Activated CD4-positive, alpha-beta T cell treated with anti-CD3 and anti-CD28 coated beads, Interleukin-10, Interleukin-2, amounts not matched to agents 100 ng/mL and 50 ng/mL, durations not matched to agents 16 hours and 8 hours (primary cell): ENCODE measurements around the gene RFX8.
A peak's percentile ranks its signal among the peaks of the same experiment; 100 is the strongest.
"Not testable (repeated sequence)": the region's sequence is repeated elsewhere in the genome, so short reads cannot be mapped to it uniquely, and the experiment has no call there.

Experiments used
- DNase-seq: peaks from one replicate; pipeline ENCODE4 v3.0.0-alpha.2; 2020

RFX8 gene

DNA sequence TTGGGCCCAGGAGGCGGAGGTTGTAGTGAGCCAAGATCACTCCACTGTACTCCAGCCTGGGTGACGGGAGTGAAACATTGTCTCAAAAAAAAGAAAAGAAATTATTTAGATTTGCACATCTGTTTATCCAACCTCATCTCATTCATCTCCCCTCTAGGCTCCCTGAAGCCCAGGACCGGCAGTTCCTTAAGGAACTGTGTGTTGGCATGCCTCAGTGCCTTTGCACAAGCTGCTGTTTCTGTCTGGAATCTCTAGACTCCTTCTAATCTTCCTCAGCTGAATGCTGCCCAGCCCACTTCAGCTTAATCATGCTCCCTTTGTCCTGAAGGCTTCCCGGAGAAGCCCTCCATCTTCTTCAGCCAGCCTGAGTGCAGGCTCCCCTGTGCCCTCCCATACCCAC is 10.9 kb upstream of the RFX8 start:
- DNase-seq, result no peak

DNA sequence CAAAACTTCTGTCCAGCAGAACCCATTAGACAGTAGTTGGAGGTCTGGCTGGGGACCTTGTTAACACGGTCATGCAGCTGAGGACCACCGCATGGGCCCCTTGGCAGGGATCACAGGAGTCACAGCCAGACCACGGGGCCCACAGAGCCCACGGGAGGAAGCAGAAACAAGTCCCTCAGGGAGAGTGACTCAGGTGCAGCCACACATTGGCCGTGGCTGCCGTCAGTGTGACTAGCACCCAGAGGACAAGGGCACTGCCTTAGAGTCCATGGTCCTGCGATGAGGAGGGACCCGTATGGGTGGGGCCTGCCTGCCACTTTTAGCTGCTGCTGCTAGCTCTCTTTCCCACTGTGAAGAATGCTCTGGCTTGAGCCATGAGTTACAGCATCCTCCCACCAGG is 5.9 kb upstream of the RFX8 start:
- no peak for DNase-seq

DNA sequence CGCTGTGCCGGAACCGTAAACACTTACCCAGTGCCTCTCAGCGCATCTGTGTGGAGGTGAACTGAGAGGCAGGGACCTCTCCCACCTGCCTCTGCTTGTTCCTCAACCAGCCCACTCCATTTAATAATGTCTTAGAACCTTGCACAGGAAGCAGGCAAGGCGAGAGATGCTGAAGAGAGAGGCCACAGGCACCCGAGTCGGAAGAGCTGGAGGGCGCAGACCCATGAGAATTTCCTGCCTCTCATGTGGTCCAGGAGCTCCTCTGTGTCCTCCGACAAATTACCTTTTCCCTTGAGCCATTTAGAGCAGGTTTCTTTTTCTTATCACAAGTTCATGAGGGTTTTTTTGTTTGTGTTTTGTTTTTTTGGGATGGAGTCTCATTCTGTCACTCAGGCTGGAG is 4.9 kb upstream of the RFX8 start:
- no peak for DNase-seq

DNA sequence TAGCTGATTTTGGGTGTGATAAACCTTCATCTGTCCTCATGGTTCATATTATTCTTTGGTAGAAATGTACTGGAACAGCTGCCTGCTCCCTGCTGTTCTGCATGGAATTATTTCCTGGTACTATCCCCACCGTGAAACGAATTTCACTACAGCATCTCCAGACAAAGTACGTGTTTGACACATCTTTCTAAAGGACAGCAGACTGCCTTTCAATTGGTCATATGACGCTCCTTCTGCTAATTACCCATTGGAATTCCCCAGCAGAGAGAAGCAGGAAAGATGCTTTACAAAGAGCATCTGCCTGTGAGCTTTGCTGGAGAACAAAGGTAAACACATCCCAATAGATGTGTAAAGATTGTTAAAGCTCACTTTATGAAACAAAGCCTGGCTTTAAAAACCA is 4.4 kb upstream of the RFX8 start:
- no peak for DNase-seq

DNA sequence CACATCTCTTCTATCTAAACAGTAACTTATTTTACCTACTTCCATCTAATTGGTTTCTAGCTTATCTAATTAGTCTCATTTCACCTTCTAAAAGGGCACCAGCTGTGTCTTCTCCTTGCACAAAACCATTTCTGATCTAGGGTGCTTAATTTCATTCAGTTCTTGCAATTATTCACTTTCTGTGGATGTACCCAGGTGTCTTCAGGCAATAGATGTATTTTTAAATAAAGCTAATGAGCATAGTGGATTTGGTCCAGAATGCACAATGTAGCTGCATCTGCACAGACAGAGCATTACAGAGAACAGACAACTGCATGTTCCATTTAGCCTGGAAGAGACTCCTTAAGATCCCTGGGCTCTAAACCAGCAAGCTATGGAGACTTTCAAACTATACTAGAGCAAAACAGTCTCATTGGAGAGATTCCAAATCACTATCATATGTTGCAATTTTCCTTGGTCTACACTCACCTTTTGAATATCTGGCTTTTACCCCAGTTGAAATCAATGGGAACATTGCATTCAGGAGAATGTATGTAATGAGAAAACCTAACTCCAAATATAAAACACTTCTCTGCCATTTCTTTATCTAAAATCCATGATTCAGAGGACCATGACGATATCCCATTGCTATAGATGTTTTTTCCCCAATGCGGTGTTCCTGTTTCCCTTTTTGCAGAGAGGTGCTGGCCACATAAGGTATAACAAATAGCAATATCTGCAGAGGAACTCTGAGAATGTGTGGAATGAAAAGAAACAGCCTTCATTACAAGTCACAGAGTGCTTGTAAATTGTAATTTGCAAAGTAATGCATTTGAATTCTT is 3.5 kb upstream of the RFX8 start:
- DNase-seq, result no peak

DNA sequence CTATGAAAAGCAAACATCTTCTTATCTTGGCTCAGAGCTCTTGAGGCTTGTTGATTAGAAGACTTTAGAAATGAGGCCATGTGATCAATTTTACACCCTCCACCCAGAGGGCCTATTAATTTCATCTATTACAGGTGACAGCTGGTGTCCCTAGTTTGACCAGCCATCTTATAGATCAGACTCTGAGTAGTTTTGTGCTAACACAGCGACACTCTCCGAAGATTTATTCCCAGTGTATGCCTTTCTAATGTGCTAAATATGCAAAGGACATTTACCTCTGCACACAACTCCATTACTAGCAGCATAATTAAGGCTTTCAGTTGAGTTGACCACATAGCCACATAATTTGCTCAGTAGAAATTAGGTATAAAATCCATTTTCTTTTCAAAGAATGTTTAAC is 2.6 kb upstream of the RFX8 start:
- DNase-seq, result no peak

DNA sequence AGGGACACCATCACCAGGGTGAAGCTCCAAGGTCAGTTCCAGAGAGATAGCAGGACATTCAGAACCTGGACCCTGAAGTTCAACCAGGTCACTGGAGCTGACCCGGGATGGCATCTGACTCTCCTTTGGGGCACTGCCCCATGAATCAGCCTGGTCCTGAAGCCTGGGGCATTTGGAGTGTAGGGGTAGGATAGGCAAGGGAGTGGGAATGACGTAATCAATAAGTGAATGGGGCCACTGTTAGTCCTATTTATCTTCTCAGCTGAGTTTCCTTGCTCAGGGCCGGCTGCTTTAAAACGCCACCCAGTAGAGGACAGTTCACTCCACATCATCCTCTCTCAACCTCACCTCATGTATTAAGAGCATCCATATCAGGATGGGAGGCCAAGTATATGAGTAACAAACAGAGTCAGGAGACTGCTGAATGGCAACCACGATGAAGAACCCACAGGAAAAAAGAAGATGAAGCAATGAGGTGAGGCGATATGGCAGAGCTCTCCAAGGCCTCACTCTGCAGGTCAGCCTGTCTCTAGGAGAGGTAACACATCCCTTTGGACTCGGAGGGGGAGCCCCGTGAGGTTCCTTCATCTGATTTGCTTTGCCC is 1.8 kb upstream of the RFX8 start:
- DNase-seq, result peak; percentile 34

DNA sequence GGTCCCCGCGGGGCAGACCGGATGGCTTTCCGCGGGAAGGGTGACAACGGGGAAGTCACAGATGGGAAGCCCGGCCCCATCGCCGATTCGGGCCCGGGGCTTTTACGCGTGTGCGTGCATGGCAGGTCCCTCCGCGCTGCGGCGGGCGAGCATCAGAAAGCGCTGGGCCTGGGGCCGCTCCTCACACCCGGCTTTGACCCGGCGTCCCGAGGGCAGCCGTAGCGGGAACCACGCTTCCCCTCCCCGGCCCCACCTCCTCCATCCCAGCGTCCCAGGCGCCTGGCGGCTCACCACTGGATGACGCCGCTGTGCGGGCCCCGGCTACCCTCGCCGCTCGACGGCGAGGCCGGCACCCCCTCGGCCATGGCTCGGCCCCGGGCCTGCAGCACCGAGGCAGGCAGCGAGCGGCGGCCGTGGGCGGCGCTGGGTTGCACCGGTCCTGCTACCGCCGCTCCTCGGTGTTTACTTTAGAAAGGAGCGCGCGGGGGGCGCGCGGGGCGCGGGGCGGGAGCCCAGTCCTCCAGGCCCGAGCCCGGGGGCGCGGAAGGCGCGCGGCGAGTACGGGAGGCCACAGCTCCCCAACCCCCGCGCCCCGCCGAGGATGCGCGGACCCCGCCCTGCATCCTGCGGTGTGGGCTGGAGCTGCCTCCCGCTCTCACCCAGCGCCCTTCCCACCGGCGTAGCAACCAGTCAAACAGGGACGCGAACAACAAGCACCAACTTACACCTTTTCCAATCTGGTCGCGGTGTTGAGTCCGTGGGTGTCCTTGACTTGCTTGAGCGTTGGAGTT is 806 bp downstream of the RFX8 start:
- peak; percentile 68 for DNase-seq

DNA sequence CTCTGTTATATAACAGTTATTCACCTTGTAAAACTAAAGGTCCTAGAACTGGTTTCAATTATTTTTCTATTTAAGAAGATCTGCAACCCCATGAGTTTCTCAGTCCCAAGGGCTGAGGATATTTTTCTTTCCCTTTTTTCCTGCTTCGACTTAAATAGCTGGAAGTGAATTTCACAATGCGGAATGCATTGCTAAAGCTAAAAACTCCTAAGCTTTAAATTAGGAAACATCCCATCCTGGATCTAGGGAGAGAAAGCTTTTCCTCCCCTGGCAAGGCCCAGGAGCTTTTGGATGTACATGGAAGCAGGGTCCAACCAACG is 1.4 kb downstream of the RFX8 start:
- DNase-seq, result no peak

DNA sequence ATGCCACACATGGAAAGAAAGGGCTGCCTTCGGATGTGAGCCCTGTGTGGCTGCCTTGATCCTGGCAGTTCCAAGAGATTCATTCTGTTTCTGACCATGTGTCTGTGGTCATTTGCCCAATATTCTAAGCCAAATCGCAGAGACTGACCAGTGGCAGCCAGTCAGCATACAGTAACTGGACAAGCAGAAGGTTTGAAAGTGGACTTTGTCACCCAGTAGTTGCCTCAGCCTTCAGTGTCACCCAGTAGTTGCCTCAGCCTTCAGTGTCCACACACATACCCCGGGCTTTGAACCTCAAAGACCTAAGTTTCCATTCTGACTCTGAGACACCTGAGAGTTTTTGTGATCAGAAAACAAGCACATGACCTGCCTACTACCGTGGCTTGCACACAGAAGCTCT is 5.0 kb downstream of the RFX8 start:
- DNase-seq, result no peak

DNA sequence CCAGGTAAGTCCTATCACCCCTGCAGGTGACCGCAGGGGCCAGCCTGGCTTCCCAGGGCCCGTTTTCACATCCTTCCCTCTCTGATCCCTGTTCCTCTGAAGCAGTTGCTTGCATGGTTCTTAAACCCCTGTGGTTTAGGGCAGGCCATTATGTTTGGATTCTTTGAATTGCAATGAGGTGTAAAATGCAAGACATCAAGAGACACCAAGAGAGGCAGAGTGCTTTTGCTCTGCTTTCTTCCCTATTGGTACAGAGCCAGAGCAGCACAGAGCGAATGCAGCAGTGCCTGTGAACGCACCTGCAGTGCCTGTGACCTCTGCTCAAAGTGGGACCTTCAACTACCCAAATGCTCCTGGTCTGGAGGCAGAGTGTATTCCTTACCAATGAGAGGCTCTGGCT is 7.6 kb downstream of the RFX8 start:
- DNase-seq, result no peak

DNA sequence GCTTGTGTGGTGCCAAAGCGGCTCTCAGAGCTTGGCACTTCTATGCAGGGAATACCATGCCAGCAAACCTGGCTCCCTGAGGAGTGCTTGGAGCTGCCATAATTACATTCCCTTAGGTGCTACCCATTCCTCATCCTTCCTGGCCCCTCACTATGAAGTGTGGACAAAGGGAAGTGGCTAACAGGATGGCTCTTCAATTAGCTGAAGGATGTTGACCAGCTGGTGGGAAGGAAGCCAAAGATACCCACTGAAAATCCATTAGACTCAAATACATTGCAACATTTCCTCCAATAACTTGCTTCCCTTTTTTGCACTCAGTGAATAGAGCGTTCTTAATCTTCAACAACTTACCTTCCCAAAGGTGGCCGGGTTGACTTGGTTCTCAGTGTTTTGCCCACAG is 8.5 kb downstream of the RFX8 start:
- no peak for DNase-seq

DNA sequence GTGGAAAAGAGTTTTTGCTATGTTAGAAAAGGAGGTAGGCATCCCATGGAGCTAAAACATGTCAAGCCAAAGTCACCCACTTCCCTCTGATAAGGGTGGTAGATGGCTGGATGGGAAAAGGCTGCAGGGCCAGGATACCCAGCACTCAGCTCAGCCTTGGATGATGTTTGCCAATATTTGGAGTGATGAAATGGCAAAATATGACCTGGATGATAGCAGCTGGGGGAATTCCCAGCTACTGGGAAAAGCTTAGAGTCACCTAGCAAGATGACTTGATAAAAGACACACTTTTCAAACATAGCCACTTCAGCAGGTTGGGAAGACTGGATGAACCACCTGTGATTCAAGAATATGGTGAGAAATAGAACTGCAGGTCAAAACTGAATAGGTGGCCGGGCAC is 10.1 kb downstream of the RFX8 start:
- DNase-seq, result no peak

DNA sequence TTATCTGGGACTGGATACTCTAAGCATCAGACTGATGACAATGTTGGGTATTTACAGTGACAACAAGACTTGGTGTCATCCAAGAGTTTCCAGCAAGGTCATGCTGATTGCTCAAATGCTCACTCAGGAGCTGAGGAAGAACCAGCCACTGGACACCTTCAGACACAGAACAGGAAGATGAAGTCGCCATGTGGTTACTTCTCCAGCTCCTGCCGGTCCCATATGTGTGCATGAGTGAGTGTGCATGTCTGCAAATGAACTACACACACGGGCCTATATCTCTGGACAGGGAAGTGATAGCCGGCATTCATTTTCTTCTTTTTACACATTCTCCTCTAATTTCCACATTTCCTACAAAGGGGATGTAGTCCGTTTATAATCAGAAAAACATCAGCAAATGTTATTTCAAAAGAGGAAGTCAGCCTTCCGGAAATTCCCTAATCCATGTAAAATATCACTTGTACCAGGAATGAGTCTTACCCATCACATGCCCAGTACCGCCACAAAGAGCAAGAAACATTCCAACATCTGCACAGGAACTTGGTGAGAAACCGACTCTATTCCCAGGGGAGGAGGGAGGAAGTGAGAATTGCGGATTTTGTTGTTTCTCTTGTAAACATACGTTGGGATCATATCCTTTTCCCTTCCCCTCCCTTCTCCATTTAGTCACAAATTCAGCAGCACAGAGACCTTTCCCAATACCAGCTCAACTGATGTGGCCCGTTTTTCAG is 10.8 kb downstream of the RFX8 start:
- DNase-seq, result no peak

DNA sequence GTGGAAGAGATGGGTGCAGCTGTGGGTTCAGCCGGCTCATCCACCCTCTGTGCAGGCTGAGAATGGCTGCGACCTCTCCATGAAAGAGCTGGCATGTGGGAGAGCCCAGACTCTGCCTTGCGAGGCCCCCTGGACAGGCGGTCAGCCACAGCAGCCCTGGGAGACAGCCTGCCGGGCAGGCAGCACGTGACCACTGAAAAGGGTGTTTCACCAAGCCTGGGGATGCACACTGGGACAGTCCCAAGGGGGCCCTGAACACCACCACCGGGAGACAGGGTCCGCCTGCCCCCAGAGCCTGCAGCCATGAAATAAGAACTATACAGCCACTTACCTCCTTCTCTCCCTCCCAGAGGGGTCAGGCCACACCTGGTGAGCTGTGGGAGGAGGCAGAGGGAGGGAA is 11.5 kb downstream of the RFX8 start:
- no peak for DNase-seq

DNA sequence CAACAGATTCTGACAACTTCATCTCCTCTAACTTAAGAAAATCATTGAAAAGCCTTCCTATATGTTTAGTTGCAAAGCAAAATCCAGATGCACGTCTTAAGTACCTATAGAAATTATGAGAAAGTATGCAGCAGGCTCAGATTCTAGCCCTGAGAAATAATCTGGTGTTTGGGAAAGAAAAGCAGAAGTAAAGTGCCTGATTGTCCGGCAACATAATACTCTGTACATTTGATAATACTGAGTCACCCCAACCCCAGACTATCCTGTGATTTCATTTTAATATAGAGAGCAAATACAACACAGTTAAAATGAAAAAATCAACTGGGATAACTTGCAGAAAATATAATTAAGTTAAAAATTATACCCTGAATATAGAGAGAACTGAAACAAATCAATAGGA is 13.5 kb downstream of the RFX8 start:
- no peak for DNase-seq

DNA sequence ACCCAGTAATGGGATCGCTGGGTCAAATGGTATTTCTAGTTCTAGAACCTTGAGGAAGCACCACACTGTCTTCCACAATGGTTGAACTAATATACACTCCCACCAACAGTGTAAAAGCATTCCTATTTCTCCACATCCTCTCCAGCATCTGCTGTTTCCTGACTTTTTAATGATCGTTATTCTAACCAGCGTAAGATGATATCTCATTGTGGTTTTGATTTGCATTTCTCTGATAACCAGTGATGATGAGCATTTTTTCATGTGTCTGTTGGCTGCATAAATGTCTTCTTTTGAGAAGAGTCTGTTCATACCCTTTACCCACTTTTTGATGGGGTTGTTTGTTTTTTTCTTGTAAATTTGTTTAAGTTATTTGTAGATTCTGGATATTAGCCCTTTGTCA is 20.5 kb downstream of the RFX8 start:
- not testable (repeated sequence) for DNase-seq

DNA sequence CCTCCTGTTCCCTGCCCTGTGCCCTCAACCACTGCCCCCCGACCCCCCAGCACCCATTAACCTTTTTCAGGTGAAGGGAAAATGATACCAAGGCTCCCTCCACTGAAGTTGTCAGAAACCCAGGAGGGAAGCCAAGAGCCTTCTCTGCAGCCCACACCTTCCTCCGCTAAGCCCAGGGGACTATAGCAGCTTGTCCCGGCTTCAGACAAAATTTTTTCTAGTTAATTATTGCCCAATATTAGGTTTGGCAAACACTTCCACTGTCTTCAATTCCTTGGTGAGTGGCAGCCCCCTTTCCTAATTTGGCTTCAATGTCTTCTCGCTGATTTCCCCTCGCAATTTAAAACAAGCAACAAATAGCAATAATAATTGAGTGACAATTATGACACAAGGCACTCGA is 23.9 kb downstream of the RFX8 start:
- DNase-seq, result no peak

DNA sequence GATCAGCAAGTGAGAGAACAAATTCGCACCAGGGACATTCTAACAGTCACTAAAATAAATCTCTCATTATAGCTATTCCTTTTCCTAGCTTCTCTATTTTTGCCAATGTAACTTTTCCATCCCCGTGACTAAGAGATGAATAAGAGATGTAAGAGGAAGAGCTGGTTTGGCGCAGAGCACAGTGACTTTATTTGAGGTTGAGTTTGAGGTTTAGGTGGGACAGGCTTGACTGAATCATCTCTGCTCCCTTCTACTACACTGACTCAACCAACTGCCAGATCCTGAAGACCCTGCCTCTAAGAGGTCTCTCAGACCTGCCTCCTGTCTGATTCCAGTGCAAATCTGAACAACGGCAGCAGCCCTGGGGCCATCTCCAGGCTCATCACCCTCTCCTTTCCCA is 28.0 kb downstream of the RFX8 start:
- peak; percentile 51 for DNase-seq

DNA sequence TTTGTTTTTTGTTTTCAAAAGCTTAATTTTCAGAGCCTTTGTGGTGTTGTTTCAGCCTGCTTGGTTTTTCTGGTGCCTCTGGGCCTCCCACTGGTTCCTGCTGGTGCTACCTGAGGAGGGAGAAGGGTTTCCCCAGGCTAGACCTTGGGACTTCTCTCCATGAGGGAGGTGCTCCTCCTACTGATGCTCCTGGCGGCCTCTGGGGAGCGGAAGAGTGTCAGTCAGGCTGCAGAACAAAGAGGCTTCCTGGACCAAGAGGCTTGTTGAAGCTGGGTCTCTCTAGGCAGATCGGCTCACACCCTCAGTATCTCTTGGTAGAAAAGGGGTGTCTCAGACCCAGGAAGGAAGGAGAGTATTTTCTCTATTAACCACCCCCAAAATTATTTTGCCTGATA is 32.2 kb downstream of the RFX8 start:
- DNase-seq, result no peak

DNA sequence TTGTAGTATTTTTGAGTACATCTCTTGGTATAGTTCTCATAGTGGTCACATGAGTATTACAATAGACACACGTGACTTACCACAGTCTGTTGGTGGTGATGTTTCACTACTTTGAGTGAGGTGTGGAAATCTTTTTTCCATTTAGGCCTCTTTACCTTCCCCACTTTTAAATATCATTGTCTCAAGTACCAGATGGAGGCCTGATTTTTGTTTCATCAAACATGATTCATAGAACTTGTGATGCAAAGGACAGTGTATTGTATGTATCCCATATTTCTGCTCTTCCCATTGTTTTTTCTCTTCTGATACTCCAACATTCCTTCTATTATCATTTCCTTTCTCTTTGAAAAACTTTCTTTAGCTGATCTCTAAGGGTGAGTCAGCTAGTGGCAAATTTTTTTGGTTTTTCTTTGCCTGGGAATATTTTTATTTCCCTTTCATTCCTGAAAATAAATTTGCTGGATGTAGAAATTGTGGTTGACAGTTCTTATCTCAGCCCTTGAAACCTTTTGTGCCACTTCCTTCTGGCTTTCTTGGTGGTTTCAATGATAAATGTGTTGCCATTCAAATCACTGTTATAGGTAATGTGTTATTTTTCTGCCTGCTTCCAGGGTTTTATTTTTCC is 32.8 kb downstream of the RFX8 start:
- peak; percentile 33 for DNase-seq

DNA sequence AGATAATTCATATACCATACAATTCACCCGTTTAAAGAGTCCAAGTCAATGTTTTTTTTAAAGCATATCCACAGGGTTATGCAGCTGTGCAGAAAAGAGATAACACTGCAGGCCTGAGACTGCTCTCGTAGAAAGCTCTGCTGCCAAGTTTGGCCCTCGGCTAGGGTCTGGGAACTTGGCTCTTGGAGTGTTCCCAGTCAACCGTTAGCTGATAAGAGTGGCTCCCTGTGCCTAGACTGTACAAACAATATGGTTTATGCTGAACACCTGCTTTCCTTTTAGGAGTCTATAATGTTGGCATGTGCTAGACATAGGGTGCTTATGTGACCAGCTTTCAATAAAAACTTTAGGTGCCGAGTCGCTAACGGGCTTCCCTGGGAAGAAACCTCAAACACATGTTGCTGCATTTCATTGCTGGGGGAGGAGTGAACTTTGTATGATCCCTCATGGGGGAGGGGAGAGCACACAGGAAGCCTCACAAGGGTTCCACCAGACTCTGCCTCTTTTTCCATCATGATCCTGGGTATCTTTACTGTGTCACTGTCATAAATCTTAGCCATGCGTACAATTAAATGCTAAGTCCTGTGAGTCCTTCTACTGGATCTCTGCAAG is 34.7 kb downstream of the RFX8 start:
- no peak for DNase-seq

DNA sequence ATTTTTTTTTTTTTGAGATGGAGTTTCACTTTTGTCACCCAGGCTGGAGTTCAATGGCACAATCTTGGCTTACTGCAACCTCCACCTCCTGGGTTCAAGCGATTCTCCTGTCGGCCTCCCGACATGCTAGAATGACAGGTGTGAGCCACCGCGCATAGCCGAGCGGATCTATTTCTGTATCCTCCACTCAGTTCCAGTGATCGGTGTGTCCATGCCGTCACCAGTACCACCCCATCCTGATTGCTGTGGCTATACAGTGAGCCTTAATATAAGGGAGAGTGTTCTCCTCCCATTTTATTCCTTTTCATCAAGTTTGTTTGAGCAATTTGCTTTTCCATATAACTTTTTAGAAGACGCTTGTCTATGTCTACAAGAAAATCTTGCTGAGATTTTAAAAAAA is 35.2 kb downstream of the RFX8 start:
- DNase-seq, result no peak
